NB4 (cell line): ENCODE results near the gene BARX2.

Experiments used
- DNase-seq: peaks from one replicate; pipeline ENCODE4 v3.0.0; 2010; ENCODE audit warnings: low read depth
- H3K4me3 ChIP-seq: one replicate; pipeline ENCODE4 v1.5.1; 2011; ENCODE audit warnings: mild to moderate bottlenecking, low read depth, low read length, moderate library complexity
- MAX ChIP-seq: IDR thresholded peaks from 2 replicates; pipeline ENCODE4 v1.6.1; 2011; ENCODE audit warnings: low read depth, low read length
- MYC ChIP-seq: IDR thresholded peaks from 2 replicates; pipeline ENCODE4 v1.6.1; 2011; ENCODE audit warnings: low read depth, low read length
- POLR2A ChIP-seq: IDR thresholded peaks from 2 replicates; pipeline ENCODE4 v1.6.1; 2011; ENCODE audit warnings: mild to moderate bottlenecking; ENCODE audit not compliant: insufficient read length; ENCODE audit errors: extremely low read depth
- TF ChIP-seq, protein P1 (sequence below): IDR thresholded peaks from one replicate; pipeline ENCODE4 v1.5.1; 2012; ENCODE audit warnings: low read depth, low read length

BARX2 gene

DNA sequence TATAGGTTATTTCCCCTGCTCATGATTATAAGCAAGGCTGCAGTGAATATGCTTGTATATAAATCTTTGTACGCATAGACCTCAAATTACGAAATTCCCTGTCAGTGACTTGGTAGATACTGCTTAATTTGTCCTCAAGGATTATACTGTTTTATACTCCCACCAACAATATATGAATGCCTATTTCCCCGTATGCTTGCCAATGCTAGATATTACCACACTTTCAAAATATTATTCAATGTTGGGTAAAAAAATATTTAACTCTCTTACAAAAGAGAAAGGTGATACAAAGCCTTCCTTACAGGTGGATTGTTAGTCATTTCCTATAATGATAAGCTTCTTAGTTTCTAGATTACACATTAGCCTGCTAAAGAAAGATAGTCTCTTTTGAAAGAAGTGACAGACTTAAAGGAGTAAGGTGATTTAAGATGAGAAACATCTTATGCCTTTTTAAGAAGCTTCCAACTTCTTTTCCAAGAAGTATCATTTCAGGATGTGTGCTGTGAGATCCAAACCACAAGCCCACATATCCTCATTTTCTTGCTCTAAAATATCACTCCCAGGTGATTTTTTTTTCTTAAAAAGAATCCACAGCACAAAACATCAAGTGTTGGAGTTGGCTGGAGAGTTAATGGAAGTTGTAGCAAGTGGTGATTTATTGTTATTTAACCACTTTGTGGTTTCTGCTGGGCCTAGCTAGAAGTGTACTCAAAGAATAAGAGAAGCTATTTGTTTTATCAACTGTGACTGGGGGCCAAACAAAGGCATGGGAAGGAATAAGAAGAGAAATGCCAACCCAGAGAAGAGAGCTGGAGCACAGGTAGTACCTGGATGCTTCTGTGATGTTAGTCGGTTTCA lies 59.2 kb downstream of the BARX2 start:
- no peak for DNase-seq
- no peak for TF ChIP-seq MAX
- TF ChIP-seq, protein P1, sequence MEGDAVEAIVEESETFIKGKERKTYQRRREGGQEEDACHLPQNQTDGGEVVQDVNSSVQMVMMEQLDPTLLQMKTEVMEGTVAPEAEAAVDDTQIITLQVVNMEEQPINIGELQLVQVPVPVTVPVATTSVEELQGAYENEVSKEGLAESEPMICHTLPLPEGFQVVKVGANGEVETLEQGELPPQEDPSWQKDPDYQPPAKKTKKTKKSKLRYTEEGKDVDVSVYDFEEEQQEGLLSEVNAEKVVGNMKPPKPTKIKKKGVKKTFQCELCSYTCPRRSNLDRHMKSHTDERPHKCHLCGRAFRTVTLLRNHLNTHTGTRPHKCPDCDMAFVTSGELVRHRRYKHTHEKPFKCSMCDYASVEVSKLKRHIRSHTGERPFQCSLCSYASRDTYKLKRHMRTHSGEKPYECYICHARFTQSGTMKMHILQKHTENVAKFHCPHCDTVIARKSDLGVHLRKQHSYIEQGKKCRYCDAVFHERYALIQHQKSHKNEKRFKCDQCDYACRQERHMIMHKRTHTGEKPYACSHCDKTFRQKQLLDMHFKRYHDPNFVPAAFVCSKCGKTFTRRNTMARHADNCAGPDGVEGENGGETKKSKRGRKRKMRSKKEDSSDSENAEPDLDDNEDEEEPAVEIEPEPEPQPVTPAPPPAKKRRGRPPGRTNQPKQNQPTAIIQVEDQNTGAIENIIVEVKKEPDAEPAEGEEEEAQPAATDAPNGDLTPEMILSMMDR: no peak
- TF ChIP-seq MYC: no peak
- no peak for TF ChIP-seq POLR2A
- no peak overlapping the region for H3K4me3 ChIP-seq

- TF ChIP-seq MYC (no peak), MAX (no peak)
- TF ChIP-seq, protein P1: no peak
- no peak overlapping the region for H3K4me3 ChIP-seq
- no peak for DNase-seq
Observed at GRCh38 chr11:129435499-129436245, 60.0 kb downstream of the BARX2 start.

DNA sequence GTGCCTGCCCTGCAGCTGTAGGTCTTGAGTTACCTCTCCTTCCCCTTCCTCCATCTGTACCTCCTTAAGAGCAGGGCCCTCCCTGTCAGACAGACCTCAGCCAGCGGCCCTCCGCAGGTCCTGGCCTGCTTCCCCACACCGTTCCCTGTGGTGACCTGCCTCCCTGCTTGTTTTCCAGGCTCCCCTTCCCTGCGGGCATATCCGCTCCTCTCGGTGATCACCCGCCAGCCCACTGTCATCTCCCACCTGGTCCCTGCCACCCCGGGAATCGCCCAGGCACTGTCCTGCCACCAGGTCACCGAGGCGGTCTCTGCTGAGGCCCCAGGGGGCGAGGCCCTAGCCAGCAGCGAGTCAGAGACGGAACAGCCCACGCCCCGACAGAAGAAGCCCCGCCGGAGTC lies 60.9 kb downstream of the BARX2 start:
- no peak for DNase-seq
- TF ChIP-seq, protein P1: no peak
- TF ChIP-seq POLR2A (no peak), MYC (no peak), MAX (no peak)
- no peak overlapping the region for H3K4me3 ChIP-seq

GRCh38 chr11:129440028-129440713 lies 64.5 kb downstream of the BARX2 start:
- DNase-seq: no peak
- TF ChIP-seq POLR2A (no peak), MAX (no peak), MYC (no peak)
- TF ChIP-seq, protein P1: no peak
- no peak overlapping the region for H3K4me3 ChIP-seq

DNA sequence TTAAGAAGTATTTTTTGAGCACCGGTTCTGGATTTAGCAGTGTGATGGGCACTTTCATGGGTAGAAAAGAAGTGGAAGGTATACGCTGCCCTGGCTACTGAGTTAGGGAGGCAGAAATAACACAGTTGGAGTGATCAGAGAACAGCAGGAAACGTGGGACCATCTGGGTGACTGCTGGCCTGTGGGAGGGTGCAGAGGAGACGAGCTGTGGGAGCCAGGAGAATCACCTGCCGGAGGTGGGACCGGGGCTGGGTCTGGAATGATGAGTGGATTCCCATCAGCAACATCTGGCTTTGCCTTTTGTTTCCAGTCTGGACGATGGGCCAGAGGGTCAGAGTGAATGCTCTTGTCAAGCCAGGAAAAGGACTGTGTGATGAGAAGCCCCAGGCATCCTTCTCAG lies 66.5 kb downstream of the BARX2 start:
- no peak overlapping the region for H3K4me3 ChIP-seq
- no peak for DNase-seq
- TF ChIP-seq MAX (no peak), POLR2A (no peak), MYC (no peak)
- TF ChIP-seq, protein P1: no peak
